ENCODE data around the gene MPG. TPM values are rescaled to one million over a fixed set of nuclear protein-coding genes. Genes with fewer than 3 reads are reported as not detected.

Gene MPG
- total and polyA plus RNA-seq, 2 experiments from 2014 or later, result 38.0 to 91.1 TPM

DNA sequence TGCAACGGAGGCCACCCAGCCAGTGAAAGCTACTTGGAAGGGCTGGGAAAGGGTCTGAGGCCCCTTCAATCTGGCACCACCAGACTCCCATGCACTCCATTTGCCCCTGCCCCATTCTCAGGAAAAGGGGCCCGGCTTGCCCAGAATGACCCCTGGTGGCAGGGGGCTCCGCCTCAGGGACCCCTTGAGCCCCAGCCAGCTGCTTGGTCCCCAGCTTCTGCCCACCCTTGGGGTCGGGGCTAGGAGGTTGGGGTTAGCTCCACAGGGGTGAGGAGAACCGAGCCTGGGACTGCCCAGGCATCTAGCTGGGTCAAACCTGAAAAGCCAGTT is 6.8 kb upstream of the MPG start:
- peaks cover 48% of the 10 kb centered on the region for H3K4me1 Mint-ChIP-seq
- H3K9me2 ChIP-seq (ENCODE audit: insufficient read depth), result no peaks in the 10 kb centered on the region
- H2AFZ ChIP-seq, result no peak overlapping the region
- no peak for DNase-seq (ENCODE audit: low spot score)
- no peaks in the 10 kb centered on the region for H3K36me3 ChIP-seq (ENCODE audit: insufficient read depth)
- peaks cover 26% of the 10 kb centered on the region for H3K27me3 Mint-ChIP-seq (ENCODE audit: insufficient read depth, low read depth, poor library complexity)
- H4K20me1 ChIP-seq (replicated peaks; ENCODE audit: insufficient read depth), result 0 out of 2 replicates have a peak, but pooled peaks cover 5% of the 10 kb centered on the region
- peak overlapping the region; percentile 78 for H3K4me3 Mint-ChIP-seq
- peaks cover 34% of the 10 kb centered on the region for H3K4me1 ChIP-seq (ENCODE audit: insufficient read depth)
- H3K4me3 ChIP-seq, result peak overlapping the region; percentile 76
- peak overlapping the region; percentile 27 for H3K27ac ChIP-seq (ENCODE audit: low read depth)
- H3K27ac Mint-ChIP-seq, result no peak overlapping the region
- H3K4me2 ChIP-seq, result peak overlapping the region; percentile 93
- H3K27me3 ChIP-seq (ENCODE audit: insufficient read depth), result no peaks in the 10 kb centered on the region
- ATAC-seq, result no peak
- H3F3A ChIP-seq (replicated peaks; ENCODE audit: low read depth), result peaks cover 11% of the 10 kb centered on the region; the same call in 1 of the 2 replicates
- H3K9me3 Mint-ChIP-seq, result no peaks in the 10 kb centered on the region
- TF ChIP-seq POLR2AphosphoS5 (IDR thresholded peaks at IDR 0.05; ENCODE audit: low read depth) (no peak), JUNB (IDR thresholded peaks at IDR 0.05; ENCODE audit: unreplicated experiment) (no peak), ZNF114 (CRISPR knock-in tag; IDR thresholded peaks at IDR 0.05) (no peak), EZH2phosphoT487 (IDR thresholded peaks at IDR 0.05; ENCODE audit: unreplicated experiment) (no peak), STAT1 (IDR thresholded peaks at IDR 0.05; ENCODE audit: unreplicated experiment) (no peak), CREB1 (CRISPR knock-in tag; IDR thresholded peaks at IDR 0.05; ENCODE audit: low read depth) (no peak), ZNF331 (CRISPR knock-in tag; IDR thresholded peaks at IDR 0.05; ENCODE audit: low read depth) (no peak), EZH2 (IDR thresholded peaks at IDR 0.05; ENCODE audit: low read depth, unreplicated experiment) (no peak), NANOG (IDR thresholded peaks at IDR 0.05; ENCODE audit: borderline replicate concordance) (no peak)
- TF ChIP-seq, protein P1, sequence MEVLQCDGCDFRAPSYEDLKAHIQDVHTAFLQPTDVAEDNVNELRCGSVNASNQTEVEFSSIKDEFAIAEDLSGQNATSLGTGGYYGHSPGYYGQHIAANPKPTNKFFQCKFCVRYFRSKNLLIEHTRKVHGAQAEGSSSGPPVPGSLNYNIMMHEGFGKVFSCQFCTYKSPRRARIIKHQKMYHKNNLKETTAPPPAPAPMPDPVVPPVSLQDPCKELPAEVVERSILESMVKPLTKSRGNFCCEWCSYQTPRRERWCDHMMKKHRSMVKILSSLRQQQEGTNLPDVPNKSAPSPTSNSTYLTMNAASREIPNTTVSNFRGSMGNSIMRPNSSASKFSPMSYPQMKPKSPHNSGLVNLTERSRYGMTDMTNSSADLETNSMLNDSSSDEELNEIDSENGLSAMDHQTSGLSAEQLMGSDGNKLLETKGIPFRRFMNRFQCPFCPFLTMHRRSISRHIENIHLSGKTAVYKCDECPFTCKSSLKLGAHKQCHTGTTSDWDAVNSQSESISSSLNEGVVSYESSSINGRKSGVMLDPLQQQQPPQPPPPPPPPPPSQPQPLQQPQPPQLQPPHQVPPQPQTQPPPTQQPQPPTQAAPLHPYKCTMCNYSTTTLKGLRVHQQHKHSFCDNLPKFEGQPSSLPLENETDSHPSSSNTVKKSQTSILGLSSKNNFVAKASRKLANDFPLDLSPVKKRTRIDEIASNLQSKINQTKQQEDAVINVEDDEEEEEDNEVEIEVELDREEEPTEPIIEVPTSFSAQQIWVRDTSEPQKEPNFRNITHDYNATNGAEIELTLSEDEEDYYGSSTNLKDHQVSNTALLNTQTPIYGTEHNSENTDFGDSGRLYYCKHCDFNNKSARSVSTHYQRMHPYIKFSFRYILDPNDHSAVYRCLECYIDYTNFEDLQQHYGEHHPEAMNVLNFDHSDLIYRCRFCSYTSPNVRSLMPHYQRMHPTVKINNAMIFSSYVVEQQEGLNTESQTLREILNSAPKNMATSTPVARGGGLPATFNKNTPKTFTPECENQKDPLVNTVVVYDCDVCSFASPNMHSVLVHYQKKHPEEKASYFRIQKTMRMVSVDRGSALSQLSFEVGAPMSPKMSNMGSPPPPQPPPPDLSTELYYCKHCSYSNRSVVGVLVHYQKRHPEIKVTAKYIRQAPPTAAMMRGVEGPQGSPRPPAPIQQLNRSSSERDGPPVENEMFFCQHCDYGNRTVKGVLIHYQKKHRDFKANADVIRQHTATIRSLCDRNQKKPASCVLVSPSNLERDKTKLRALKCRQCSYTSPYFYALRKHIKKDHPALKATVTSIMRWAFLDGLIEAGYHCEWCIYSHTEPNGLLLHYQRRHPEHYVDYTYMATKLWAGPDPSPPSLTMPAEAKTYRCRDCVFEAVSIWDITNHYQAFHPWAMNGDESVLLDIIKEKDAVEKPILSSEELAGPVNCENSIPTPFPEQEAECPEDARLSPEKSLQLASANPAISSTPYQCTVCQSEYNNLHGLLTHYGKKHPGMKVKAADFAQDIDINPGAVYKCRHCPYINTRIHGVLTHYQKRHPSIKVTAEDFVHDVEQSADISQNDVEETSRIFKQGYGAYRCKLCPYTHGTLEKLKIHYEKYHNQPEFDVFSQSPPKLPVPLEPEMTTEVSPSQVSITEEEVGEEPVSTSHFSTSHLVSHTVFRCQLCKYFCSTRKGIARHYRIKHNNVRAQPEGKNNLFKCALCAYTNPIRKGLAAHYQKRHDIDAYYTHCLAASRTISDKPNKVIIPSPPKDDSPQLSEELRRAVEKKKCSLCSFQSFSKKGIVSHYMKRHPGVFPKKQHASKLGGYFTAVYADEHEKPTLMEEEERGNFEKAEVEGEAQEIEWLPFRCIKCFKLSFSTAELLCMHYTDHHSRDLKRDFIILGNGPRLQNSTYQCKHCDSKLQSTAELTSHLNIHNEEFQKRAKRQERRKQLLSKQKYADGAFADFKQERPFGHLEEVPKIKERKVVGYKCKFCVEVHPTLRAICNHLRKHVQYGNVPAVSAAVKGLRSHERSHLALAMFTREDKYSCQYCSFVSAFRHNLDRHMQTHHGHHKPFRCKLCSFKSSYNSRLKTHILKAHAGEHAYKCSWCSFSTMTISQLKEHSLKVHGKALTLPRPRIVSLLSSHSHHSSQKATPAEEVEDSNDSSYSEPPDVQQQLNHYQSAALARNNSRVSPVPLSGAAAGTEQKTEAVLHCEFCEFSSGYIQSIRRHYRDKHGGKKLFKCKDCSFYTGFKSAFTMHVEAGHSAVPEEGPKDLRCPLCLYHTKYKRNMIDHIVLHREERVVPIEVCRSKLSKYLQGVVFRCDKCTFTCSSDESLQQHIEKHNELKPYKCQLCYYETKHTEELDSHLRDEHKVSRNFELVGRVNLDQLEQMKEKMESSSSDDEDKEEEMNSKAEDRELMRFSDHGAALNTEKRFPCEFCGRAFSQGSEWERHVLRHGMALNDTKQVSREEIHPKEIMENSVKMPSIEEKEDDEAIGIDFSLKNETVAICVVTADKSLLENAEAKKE (CRISPR knock-in tag; IDR thresholded peaks at IDR 0.05), result no peak
- TF ChIP-seq, protein P2, sequence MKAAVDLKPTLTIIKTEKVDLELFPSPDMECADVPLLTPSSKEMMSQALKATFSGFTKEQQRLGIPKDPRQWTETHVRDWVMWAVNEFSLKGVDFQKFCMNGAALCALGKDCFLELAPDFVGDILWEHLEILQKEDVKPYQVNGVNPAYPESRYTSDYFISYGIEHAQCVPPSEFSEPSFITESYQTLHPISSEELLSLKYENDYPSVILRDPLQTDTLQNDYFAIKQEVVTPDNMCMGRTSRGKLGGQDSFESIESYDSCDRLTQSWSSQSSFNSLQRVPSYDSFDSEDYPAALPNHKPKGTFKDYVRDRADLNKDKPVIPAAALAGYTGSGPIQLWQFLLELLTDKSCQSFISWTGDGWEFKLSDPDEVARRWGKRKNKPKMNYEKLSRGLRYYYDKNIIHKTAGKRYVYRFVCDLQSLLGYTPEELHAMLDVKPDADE (IDR thresholded peaks at IDR 0.05), result no peak
- TF ChIP-seq, protein P3, sequence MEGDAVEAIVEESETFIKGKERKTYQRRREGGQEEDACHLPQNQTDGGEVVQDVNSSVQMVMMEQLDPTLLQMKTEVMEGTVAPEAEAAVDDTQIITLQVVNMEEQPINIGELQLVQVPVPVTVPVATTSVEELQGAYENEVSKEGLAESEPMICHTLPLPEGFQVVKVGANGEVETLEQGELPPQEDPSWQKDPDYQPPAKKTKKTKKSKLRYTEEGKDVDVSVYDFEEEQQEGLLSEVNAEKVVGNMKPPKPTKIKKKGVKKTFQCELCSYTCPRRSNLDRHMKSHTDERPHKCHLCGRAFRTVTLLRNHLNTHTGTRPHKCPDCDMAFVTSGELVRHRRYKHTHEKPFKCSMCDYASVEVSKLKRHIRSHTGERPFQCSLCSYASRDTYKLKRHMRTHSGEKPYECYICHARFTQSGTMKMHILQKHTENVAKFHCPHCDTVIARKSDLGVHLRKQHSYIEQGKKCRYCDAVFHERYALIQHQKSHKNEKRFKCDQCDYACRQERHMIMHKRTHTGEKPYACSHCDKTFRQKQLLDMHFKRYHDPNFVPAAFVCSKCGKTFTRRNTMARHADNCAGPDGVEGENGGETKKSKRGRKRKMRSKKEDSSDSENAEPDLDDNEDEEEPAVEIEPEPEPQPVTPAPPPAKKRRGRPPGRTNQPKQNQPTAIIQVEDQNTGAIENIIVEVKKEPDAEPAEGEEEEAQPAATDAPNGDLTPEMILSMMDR (conservative IDR thresholded peaks at IDR 0.05; ENCODE audit: low read depth in 2 of 2), result no peak
- TF ChIP-seq, protein P4, sequence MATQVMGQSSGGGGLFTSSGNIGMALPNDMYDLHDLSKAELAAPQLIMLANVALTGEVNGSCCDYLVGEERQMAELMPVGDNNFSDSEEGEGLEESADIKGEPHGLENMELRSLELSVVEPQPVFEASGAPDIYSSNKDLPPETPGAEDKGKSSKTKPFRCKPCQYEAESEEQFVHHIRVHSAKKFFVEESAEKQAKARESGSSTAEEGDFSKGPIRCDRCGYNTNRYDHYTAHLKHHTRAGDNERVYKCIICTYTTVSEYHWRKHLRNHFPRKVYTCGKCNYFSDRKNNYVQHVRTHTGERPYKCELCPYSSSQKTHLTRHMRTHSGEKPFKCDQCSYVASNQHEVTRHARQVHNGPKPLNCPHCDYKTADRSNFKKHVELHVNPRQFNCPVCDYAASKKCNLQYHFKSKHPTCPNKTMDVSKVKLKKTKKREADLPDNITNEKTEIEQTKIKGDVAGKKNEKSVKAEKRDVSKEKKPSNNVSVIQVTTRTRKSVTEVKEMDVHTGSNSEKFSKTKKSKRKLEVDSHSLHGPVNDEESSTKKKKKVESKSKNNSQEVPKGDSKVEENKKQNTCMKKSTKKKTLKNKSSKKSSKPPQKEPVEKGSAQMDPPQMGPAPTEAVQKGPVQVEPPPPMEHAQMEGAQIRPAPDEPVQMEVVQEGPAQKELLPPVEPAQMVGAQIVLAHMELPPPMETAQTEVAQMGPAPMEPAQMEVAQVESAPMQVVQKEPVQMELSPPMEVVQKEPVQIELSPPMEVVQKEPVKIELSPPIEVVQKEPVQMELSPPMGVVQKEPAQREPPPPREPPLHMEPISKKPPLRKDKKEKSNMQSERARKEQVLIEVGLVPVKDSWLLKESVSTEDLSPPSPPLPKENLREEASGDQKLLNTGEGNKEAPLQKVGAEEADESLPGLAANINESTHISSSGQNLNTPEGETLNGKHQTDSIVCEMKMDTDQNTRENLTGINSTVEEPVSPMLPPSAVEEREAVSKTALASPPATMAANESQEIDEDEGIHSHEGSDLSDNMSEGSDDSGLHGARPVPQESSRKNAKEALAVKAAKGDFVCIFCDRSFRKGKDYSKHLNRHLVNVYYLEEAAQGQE (IDR thresholded peaks at IDR 0.05; ENCODE audit: unreplicated experiment), result no peak
- no peaks in the 10 kb centered on the region for H3K36me3 Mint-ChIP-seq (ENCODE audit: low read depth)
- H3K79me2 ChIP-seq (replicated peaks; ENCODE audit: insufficient read depth), result peaks cover 4% of the 10 kb centered on the region; the same call in 1 of the 2 replicates

Measured in GM23338 (cell line).